Lung (tissue), 12 donors: ENCODE measurements around the gene LARP1B. TPM values are rescaled to one million over a fixed set of nuclear protein-coding genes. Genes with fewer than 3 reads are reported as not detected.

Experiments used
- ATAC-seq: fragments of 200-7000 bp; cut with Tn5 transposase; one replicate; pipeline ENCODE4 v1.9.1; 2020; ENCODE audit warnings: moderate number of reproducible peaks; ENCODE audit not compliant: insufficient read depth, low FRiP score
- DNase-seq, 3 donors: peaks; one replicate each; pipeline ENCODE4 v3.0.0-alpha.2; 2013 to 2017
- H3K27ac ChIP-seq, 2 donors: one replicate each; pipeline ENCODE4 v1.5.1; 2013; ENCODE audit warnings: mild to moderate bottlenecking in 2 of 2, moderate library complexity in 2 of 2, control low read depth in 1 of 2, inconsistent platforms in 1 of 2, low read depth in 1 of 2, low read length in 1 of 2
- H3K27me3 ChIP-seq, 3 donors: one replicate each; pipeline ENCODE4 v1.5.1; 2013; ENCODE audit warnings: low read length in 2 of 3; ENCODE audit not compliant: control insufficient read depth in 3 of 3, insufficient read depth in 3 of 3
- H3K36me3 ChIP-seq, 4 donors: one replicate each; pipeline ENCODE4 v1.5.1; 2013; ENCODE audit warnings: low read length in 4 of 4, mild to moderate bottlenecking in 1 of 4, moderate library complexity in 1 of 4; ENCODE audit not compliant: control insufficient read depth in 4 of 4, insufficient read depth in 4 of 4
- H3K4me1 ChIP-seq, 5 donors: one replicate each; pipeline ENCODE4 v1.5.1; 2013; ENCODE audit warnings: low read length in 5 of 5, mild to moderate bottlenecking in 2 of 5, moderate library complexity in 1 of 5; ENCODE audit not compliant: control insufficient read depth in 5 of 5, insufficient read depth in 5 of 5
- H3K4me3 ChIP-seq: one replicate; pipeline ENCODE4 v1.5.1; 2013; ENCODE audit warnings: mild to moderate bottlenecking, control low read depth, moderate library complexity
- H3K9ac ChIP-seq, 2 donors: one replicate each; pipeline ENCODE4 v1.5.1; 2013; ENCODE audit warnings: low read length in 2 of 2, control low read depth in 1 of 2; ENCODE audit not compliant: insufficient read depth in 1 of 2
- H3K9me3 ChIP-seq, 4 donors: one replicate each; pipeline ENCODE4 v1.5.1; 2013; ENCODE audit warnings: low read length in 3 of 4, mild to moderate bottlenecking in 1 of 4, moderate library complexity in 1 of 4; ENCODE audit not compliant: control insufficient read depth in 4 of 4, insufficient read depth in 3 of 4
- WGBS, 2 donors: extraction: QIAGEN DNeasy Blood & Tissue Kit; methylation state at CpG; one replicate each; pipeline ENCODE4 v1.1.7; 2013; 5-methylcytosine and 5-hydroxymethylcytosine counted together
- polyA plus RNA-seq, 2 donors: library from polyadenylated mRNA; stranded (reverse); fragments of 200-250 nt; gene quantifications; one replicate each; pipeline ENCODE4 v1.2.1, GENCODE V29; 2013
- total RNA-seq, 2 donors: library from RNA; depleted of rRNA in 1 of 2; stranded (reverse); fragments of >200 nt in 1 of 2; gene quantifications; one replicate each; pipeline ENCODE4 v1.2.1, GENCODE V29; 2014 to 2021
- TF ChIP-seq, protein P1 (sequence below): IDR thresholded peaks from 2 replicates; pipeline ENCODE4 v1.5.1; 2012; ENCODE audit warnings: mild to moderate bottlenecking; ENCODE audit errors: control extremely low read depth, extremely low read depth
- donor health status: control.
- donor health status: control.
- donor health status: Bipolar disorder and iron deficiency.
- donor health status: healthy.
- donor health status: DM: yes; HTN: yes; CAD: no.

The LARP1B gene
- total and polyA plus RNA-seq, 4 donors = 10.6 to 27.9 (median 15.0) TPM

DNA sequence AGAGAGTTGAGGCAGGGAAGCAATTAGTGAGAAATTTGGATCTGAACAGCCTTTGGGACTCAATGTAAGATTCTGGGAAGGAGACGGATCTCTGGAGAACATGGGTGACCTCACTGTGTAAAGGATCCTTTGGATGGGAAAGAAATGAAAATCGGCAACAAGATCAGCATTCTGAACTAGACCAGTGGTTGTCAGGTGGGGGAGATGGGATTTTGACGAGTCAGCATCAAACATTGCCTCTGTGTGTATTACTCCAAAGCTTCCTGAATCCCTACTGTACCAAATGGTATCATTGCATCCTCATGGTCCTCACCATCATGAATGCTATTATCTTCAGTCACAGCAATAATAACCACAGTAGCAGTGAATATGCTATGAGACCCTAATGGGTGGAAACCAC is 173.7 kb downstream of the LARP1B start:
- Histone ChIP-seq H3K4me3 (no peak overlapping the region), H3K27ac (no peak overlapping the region), H3K9ac (no peak overlapping the region), H3K9me3 (no peaks in the 10 kb centered on the region), H3K4me1 (no peaks in the 10 kb centered on the region), H3K36me3 (no peaks in the 10 kb centered on the region), H3K27me3 (no peaks in the 10 kb centered on the region)
- TF ChIP-seq, protein P1, sequence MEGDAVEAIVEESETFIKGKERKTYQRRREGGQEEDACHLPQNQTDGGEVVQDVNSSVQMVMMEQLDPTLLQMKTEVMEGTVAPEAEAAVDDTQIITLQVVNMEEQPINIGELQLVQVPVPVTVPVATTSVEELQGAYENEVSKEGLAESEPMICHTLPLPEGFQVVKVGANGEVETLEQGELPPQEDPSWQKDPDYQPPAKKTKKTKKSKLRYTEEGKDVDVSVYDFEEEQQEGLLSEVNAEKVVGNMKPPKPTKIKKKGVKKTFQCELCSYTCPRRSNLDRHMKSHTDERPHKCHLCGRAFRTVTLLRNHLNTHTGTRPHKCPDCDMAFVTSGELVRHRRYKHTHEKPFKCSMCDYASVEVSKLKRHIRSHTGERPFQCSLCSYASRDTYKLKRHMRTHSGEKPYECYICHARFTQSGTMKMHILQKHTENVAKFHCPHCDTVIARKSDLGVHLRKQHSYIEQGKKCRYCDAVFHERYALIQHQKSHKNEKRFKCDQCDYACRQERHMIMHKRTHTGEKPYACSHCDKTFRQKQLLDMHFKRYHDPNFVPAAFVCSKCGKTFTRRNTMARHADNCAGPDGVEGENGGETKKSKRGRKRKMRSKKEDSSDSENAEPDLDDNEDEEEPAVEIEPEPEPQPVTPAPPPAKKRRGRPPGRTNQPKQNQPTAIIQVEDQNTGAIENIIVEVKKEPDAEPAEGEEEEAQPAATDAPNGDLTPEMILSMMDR = no peak
- no peak for DNase-seq
- 91 to 96% methylated on average over 3 of the region's 3 CpGs for WGBS, 2 donors
- ATAC-seq = no peak

DNA sequence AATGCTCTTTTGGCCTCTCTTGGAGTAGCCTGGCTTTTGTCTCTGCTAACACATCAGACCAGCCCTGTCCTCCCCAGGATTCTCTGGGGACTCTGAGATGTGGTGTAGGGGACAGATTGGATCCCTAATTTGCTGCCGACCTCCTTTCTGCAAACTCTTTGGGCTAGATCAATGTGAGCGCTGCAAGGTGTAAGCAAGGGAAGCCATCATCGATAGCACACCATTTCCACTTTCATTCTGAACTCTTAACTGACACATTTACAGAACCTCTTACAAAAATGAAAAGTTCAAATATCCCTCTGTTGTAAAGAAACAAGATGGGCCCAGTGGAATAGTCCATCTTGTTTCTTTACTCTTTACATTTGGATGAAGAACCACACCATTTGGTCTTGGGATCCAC is 179.9 kb downstream of the LARP1B start:
- Histone ChIP-seq H3K27me3 (no peaks in the 10 kb centered on the region), H3K27ac (no peak overlapping the region), H3K9me3 (peaks cover 0 to 2% (median 0%) of the 10 kb centered on the region in 4 donors), H3K4me1 (no peaks in the 10 kb centered on the region), H3K9ac (no peak overlapping the region), H3K36me3 (no peaks in the 10 kb centered on the region), H3K4me3 (no peak overlapping the region)
- WGBS, 2 donors = 93 to 94% methylated on average over 3 of the region's 3 CpGs
- no peak for DNase-seq
- no peak for ATAC-seq
- TF ChIP-seq, protein P1 = no peak

DNA sequence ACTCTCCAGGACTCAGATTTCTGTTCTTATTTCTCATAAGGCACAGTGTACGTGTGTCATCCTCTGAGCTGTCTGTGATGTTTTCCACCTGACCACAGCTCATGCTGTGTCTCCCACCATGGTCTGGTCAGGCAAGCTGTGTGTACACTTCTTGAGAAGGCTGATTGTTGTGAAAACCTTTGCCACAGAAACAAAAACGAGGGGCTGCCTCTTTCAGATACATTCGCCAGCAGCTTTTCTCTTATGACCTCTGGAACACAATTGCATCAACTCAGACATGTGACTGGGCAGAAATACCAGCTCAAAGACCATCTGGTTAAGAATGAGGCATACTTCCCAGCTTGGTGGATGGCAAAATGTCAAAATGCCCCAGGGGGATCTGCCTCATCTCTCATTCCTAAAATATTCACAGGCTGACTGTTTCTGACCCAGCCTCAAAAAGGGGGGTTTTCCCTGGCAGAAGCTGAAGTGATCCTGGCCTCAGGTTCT is 180.4 kb downstream of the LARP1B start:
- no peak overlapping the region for H3K9ac ChIP-seq
- H3K27ac ChIP-seq = no peak overlapping the region
- H3K4me1 ChIP-seq = no peaks in the 10 kb centered on the region
- ATAC-seq = peak; percentile 34
- H3K27me3 ChIP-seq = no peaks in the 10 kb centered on the region
- no peaks in the 10 kb centered on the region for H3K36me3 ChIP-seq
- TF ChIP-seq, protein P1 = no peak
- H3K4me3 ChIP-seq = no peak overlapping the region
- 73 to 82% methylated on average over 3 of the region's 3 CpGs for WGBS, 2 donors
- DNase-seq = peak; percentile 17 to 46 (median 25)
- H3K9me3 ChIP-seq = peaks cover 0 to 2% (median 0%) of the 10 kb centered on the region in 4 donors

DNA sequence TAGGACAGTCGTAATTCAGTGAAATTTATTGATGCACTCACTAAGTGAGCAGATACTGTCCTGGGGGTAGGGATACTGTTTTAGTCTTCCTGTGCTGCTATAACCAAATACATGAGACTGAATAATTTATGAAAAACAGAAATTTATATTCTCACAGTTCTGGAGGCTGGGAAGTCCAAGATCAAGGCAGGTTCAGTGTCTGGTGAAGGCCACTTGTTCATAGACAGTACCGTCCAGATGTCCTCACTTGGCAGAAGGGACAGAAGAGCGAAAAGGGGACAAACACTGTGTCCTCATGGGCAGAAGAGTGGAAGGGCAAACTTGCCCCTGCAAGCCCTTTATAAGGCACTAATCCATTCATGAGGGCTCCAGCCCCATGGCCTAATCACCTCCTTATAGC is 180.9 kb downstream of the LARP1B start:
- Histone ChIP-seq H3K4me3 (no peak overlapping the region), H3K36me3 (no peaks in the 10 kb centered on the region), H3K27me3 (no peaks in the 10 kb centered on the region), H3K9ac (no peak overlapping the region), H3K4me1 (no peaks in the 10 kb centered on the region), H3K27ac (no peak overlapping the region), H3K9me3 (peaks cover 0 to 2% (median 0%) of the 10 kb centered on the region in 4 donors)
- DNase-seq (no peak), ATAC-seq (no peak)
- 91 to 94% methylated on average over 3 of the region's 3 CpGs for WGBS, 2 donors
- TF ChIP-seq, protein P1 = no peak
